AG04450 (cell line): Measurements from ENCODE around the gene RBM15B. TPM values are rescaled to one million over a fixed set of nuclear protein-coding genes. Genes with fewer than 3 reads are reported as not detected.

Experiments
- CTCF ChIA-PET: fragments of 300-600, 350-600 bp; formaldehyde crosslinking; extraction: SDS; loops from one replicate; lab custom pipeline; 2022; ENCODE audit warnings: antibody characterized with exemption, inconsistent platforms; lab: Charles Lee
- POLR2A ChIA-PET: fragments of 350-600 bp; formaldehyde crosslinking; extraction: SDS; loops from one replicate; lab custom pipeline; 2021; ENCODE audit warnings: antibody characterized with exemption, inconsistent platforms; lab: Yijun Ruan, JAX
- DNase-seq: peaks from one replicate; pipeline ENCODE4 v3.0.0-alpha.2; 2011; ENCODE audit warnings: low read depth, low spot score
- H3K27ac ChIP-seq: one replicate; pipeline ENCODE4 v1.5.1; 2012; ENCODE audit warnings: low read depth, low read length, control low read depth
- H3K27me3 ChIP-seq: one replicate; pipeline ENCODE4 v1.6.0; 2012; ENCODE audit warnings: low read length; ENCODE audit not compliant: control insufficient read depth, insufficient read depth
- H3K4me3 ChIP-seq: 2 replicates; pipeline ENCODE4 v1.5.1; 2011; ENCODE audit warnings: mild to moderate bottlenecking, low read depth, low read length, control low read depth
- H3K9me3 ChIP-seq: 2 replicates; pipeline ENCODE4 v1.5.1; 2012; ENCODE audit warnings: low read length; ENCODE audit not compliant: control insufficient read depth, insufficient read depth
- polyA minus RNA-seq: library from RNA; depleted of rRNA, polyadenylated mRNA; stranded (reverse); fragments of >200 nt; gene quantifications from 2 replicates; pipeline ENCODE4 v1.2.3, GENCODE V29; 2011; rRNA and poly(A)+ RNA removed
- polyA plus RNA-seq: library from polyadenylated mRNA; depleted of rRNA; stranded (reverse); fragments of >200 nt; gene quantifications from 2 replicates; pipeline ENCODE4 v1.2.3, GENCODE V29; 2011; rRNA removed
- TF ChIP-seq, protein P1 (sequence below): IDR thresholded peaks from 2 replicates; pipeline ENCODE4 v1.5.1; 2011; ENCODE audit warnings: low read depth, low read length, control low read depth, inconsistent platforms

The RBM15B gene, protein sequence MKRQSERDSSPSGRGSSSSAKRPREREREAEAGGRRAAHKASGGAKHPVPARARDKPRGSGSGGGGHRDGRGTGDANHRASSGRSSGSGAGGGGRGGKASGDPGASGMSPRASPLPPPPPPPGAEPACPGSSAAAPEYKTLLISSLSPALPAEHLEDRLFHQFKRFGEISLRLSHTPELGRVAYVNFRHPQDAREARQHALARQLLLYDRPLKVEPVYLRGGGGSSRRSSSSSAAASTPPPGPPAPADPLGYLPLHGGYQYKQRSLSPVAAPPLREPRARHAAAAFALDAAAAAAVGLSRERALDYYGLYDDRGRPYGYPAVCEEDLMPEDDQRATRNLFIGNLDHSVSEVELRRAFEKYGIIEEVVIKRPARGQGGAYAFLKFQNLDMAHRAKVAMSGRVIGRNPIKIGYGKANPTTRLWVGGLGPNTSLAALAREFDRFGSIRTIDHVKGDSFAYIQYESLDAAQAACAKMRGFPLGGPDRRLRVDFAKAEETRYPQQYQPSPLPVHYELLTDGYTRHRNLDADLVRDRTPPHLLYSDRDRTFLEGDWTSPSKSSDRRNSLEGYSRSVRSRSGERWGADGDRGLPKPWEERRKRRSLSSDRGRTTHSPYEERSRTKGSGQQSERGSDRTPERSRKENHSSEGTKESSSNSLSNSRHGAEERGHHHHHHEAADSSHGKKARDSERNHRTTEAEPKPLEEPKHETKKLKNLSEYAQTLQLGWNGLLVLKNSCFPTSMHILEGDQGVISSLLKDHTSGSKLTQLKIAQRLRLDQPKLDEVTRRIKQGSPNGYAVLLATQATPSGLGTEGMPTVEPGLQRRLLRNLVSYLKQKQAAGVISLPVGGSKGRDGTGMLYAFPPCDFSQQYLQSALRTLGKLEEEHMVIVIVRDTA
- polyA plus RNA-seq (12.5 and 17.0 TPM in 2 replicates), polyA minus RNA-seq (21.9 and 25.8 TPM in 2 replicates)

DNA sequence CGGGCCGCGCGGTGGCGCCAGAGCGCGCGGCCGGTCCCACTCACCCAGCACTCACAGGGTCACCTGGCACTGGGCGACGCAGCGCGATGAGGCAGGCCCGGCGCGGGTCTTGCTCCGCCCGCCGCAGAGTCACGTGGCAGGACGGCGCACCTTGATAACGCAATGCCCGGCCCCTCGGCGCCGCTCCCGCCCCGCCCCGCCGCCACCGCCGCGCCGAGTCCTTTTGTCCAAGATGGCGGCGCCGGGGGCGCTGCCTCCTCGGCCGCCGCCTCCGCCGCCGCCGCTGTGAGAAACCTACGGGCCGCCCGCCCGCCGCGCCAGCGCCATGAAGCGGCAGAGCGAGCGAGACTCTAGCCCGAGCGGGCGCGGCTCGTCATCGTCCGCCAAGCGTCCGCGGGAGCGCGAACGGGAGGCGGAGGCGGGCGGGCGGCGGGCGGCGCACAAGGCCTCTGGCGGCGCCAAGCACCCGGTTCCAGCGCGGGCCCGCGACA, at the start of gene RBM15B:
Gene RBM15B, plus strand, starts transcription at position 211 of the 491 bp plus-strand sequence. Its CDS starts 115 bp downstream, at position 326.
- CTCF ChIA-PET: interaction anchor here (0.7 to 4.1 kb wide), 6 partner anchors 11 to 775 kb away, joined by 3 to 55 read pairs (median 24); partner anchors contain the start of gene DCAF1
- DNase-seq: peak; percentile 89
- H3K27ac ChIP-seq: peak within 1 kb of the TSS; percentile 43
- POLR2A ChIA-PET: interaction anchor here (1.1 kb wide), 1 partner anchor 109 kb away, joined by 3 read pairs; the partner anchor contains the start of gene DCAF1
- peak within 1 kb of the TSS; percentile 72 for H3K4me3 ChIP-seq
- TF ChIP-seq, protein P1, sequence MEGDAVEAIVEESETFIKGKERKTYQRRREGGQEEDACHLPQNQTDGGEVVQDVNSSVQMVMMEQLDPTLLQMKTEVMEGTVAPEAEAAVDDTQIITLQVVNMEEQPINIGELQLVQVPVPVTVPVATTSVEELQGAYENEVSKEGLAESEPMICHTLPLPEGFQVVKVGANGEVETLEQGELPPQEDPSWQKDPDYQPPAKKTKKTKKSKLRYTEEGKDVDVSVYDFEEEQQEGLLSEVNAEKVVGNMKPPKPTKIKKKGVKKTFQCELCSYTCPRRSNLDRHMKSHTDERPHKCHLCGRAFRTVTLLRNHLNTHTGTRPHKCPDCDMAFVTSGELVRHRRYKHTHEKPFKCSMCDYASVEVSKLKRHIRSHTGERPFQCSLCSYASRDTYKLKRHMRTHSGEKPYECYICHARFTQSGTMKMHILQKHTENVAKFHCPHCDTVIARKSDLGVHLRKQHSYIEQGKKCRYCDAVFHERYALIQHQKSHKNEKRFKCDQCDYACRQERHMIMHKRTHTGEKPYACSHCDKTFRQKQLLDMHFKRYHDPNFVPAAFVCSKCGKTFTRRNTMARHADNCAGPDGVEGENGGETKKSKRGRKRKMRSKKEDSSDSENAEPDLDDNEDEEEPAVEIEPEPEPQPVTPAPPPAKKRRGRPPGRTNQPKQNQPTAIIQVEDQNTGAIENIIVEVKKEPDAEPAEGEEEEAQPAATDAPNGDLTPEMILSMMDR: no peak; the same call in 1 of the 2 replicates
- no peaks in the 10 kb centered on the region for H3K27me3 ChIP-seq
- peaks cover 17% of the 10 kb centered on the region for H3K9me3 ChIP-seq

DNA sequence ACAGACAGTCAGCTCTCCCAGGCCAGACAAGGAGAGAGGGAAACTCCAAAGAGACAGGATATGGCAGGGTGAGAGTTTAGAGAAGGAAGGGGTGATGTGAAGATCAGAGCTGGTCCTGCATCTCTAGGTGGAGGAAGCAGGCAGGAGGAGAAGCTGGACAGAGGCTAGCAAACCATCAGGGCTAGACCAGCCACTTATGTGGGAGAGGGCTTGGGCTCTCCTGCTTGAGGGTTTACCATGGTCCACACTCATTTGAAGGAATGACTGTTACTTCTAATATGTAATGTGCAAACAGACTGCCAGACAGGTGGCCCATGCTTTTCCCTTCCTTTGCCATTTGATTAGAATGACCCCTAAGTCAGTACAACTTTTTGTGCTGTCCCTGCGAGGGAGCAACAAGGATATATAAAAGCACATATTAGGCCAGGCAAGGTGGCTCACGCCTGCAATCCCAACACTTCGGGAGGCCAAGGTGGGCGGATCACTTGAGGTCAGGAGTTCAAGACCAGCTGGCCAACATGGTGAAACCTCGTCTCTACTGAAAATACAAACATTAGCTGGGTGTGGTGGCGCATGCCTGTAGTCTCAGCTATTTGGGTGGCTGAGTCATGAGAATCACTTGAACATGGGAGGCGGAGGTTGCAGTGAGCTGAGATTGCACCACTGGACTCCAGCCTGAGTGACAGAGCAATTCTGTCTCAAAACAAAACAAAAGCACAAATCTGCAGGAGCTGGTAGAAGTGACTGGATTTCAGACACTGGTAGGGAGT, 47.0 kb upstream of the RBM15B start:
- TF ChIP-seq, protein P1: no peak
- ChIA-PET CTCF (interaction anchor here (1.0 to 3.5 kb wide), 6 partner anchors 28 to 728 kb away, joined by 3 to 14 read pairs (median 8); no protein-coding TSS in a partner anchor), POLR2A (interaction anchor here (1.1 kb wide), 1 partner anchor 41 kb away, joined by 8 read pairs; the partner anchor contains the start of gene MANF)
- Histone ChIP-seq H3K27ac (peak overlapping the region; percentile 58), H3K4me3 (no peak overlapping the region), H3K27me3 (no peaks in the 10 kb centered on the region), H3K9me3 (no peaks in the 10 kb centered on the region)
- DNase-seq: peak; percentile 48

DNA sequence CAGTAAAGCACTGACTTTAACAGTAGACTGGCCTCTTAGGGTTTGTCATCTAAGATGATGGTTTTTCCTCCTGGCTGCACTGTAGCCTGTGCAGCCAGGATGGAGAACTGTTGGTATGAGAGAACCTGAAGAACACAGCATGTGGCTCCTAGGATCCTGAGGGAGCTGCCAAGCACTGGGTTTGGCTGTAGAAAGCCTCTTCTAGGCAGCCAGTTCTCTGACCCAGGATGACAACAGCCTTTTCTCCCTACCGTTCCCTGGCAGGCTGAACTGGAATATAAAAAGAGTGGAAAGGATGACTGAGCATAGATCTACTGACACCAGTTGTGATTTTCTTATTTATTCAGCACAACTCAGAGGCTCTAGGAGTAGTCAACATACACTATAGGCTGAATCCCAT, 40.3 kb upstream of the RBM15B start:
- Histone ChIP-seq H3K27ac (no peak overlapping the region), H3K4me3 (no peak overlapping the region), H3K27me3 (no peaks in the 10 kb centered on the region), H3K9me3 (no peaks in the 10 kb centered on the region)
- DNase-seq: no peak
- TF ChIP-seq, protein P1: no peak
- ChIA-PET CTCF (no interaction called here), POLR2A (interaction anchor here (0.6 kb wide), 1 partner anchor 749 kb away, joined by 4 read pairs; no protein-coding TSS in a partner anchor)

DNA sequence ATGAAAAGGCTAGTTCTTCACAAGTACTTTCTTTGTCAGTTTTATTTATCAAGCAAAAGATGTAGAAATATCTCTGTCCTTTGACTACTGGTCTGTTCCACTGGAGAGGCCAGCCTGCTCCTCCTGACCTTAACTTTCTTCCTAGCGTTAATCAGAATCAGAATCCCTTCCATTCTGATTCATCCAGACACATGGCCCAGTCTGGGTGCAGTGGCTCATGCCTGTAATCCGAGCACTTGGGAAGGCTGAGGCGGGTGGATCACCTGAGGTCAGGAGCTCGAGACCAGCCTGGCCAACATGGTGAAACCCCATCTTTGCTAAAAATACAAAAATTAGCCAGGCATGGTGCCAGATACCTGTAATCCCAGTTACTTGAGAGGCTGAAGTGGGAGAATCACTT, 38.0 kb upstream of the RBM15B start:
- TF ChIP-seq, protein P1: no peak
- H3K4me3 ChIP-seq: no peak overlapping the region
- DNase-seq: no peak
- CTCF ChIA-PET: interaction anchor here (1.1 kb wide), 1 partner anchor 42 kb away, joined by 3 read pairs; no protein-coding TSS in a partner anchor
- H3K27me3 ChIP-seq: no peaks in the 10 kb centered on the region
- POLR2A ChIA-PET: no interaction called here
- H3K27ac ChIP-seq: no peak overlapping the region
- no peaks in the 10 kb centered on the region for H3K9me3 ChIP-seq
